Measurements from ENCODE around the gene C4orf36. TPM values are rescaled to one million over a fixed set of nuclear protein-coding genes. Genes with fewer than 3 reads are reported as not detected.
A peak's percentile ranks its signal among the peaks of the same experiment; 100 is the strongest.

Gene C4orf36
- total RNA-seq, 1 donor from 2014 or later = not detected

DNA sequence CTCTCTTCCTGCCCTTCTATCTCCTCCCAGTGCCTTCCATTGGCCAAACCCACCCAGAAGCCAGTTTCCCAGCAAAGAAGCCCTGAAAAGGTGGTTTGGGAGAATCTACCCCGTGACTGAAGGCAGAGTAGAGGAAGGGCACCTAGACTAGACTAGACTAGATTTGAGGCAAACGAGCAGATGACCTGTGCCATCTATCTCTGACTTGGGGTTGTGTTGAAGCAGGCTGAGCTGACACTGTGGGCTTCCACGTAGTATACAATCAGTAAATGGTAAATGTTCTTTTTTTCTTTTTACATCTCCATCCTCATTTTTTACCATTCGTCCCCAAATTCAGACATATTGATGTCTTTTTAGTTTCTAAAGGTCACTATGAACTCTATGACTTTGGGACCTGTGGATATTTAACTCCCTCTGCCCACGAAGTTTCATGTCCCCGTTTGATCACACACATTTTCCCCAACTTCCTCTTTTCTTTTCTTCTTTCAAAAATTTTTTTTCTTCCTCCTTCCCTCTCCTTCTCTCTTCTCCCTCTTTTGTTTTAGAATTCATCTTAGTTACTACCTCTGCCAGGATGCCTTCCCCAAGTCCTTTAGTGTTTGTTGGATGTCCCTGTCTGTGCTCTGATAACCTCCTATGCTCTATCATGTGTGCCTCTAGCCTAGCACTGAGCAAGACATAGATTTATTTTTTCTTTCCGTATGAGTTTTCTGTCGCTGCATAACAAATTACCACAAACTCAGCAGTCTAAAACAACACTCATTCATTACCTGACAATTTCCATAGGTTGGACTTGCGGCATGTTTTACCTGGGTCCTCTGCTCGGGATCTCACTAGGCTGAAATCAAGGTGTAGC lies 36.4 kb upstream of the C4orf36 start:
- Histone ChIP-seq H3K36me3 (peaks cover 0 to 5% of the 10 kb centered on the region in 2 donors), H3K27me3 (no peaks in the 10 kb centered on the region), H3K4me1 (peaks cover 15% of the 10 kb centered on the region), H3K9me3 (no peaks in the 10 kb centered on the region), H3K27ac (peak overlapping the region; percentile 74), H3K4me3 (no peak overlapping the region)
- intact Hi-C loops (cut with DNase I) = loop anchor here (5.0 kb wide), 1 partner anchor 289 kb away; no protein-coding TSS in a partner anchor
- peak in 1 of 2 donors; percentile 79 for DNase-seq (ENCODE audit: extremely low spot score in 2 of 2)
- TF ChIP-seq, protein P1, sequence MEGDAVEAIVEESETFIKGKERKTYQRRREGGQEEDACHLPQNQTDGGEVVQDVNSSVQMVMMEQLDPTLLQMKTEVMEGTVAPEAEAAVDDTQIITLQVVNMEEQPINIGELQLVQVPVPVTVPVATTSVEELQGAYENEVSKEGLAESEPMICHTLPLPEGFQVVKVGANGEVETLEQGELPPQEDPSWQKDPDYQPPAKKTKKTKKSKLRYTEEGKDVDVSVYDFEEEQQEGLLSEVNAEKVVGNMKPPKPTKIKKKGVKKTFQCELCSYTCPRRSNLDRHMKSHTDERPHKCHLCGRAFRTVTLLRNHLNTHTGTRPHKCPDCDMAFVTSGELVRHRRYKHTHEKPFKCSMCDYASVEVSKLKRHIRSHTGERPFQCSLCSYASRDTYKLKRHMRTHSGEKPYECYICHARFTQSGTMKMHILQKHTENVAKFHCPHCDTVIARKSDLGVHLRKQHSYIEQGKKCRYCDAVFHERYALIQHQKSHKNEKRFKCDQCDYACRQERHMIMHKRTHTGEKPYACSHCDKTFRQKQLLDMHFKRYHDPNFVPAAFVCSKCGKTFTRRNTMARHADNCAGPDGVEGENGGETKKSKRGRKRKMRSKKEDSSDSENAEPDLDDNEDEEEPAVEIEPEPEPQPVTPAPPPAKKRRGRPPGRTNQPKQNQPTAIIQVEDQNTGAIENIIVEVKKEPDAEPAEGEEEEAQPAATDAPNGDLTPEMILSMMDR (IDR thresholded peaks at IDR 0.05) = no peak
- no peak for TF ChIP-seq POLR2A (IDR thresholded peaks at IDR 0.05)

DNA sequence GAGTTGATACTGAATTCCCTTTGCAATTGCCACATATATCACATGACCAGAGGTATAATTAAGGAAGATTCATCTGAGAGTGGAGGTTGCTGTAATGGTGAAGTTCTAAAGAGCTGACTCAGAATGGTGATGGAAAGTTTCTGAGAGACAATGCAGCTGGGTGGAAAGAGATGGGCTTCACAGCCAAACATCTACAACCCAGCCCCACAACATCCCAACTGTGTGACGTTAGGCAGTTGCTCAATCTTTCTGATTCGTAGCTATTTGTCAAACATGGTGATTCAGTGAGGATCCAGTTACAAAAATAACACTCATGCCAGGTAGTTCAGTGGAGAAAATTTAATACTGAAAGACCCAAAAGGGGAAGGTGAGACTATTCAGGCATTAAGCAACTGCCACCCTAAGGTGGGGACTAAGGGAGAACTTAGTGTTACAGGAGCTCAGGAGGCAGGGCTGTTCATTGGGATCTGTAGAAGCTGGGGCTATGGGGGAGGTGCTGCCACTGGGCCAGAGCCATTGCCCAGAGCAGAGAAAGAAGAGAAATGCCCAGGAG lies 35.7 kb upstream of the C4orf36 start:
- Histone ChIP-seq H3K4me1 (peaks cover 11% of the 10 kb centered on the region), H3K27ac (peak overlapping the region; percentile 74), H3K36me3 (peaks cover 0 to 5% of the 10 kb centered on the region in 2 donors), H3K9me3 (no peaks in the 10 kb centered on the region), H3K4me3 (no peak overlapping the region), H3K27me3 (no peaks in the 10 kb centered on the region)
- TF ChIP-seq POLR2AphosphoS5 (IDR thresholded peaks at IDR 0.05; ENCODE audit: insufficient read depth in 1 of 2, low read depth in 1 of 2) (peak; percentile 54 to 74), POLR2A (IDR thresholded peaks at IDR 0.05) (no peak)
- peak in 1 of 2 donors; percentile 94 for DNase-seq (ENCODE audit: extremely low spot score in 2 of 2)
- intact Hi-C loops (cut with DNase I) = loop anchor here (5.0 kb wide), 1 partner anchor 289 kb away; no protein-coding TSS in a partner anchor

DNA sequence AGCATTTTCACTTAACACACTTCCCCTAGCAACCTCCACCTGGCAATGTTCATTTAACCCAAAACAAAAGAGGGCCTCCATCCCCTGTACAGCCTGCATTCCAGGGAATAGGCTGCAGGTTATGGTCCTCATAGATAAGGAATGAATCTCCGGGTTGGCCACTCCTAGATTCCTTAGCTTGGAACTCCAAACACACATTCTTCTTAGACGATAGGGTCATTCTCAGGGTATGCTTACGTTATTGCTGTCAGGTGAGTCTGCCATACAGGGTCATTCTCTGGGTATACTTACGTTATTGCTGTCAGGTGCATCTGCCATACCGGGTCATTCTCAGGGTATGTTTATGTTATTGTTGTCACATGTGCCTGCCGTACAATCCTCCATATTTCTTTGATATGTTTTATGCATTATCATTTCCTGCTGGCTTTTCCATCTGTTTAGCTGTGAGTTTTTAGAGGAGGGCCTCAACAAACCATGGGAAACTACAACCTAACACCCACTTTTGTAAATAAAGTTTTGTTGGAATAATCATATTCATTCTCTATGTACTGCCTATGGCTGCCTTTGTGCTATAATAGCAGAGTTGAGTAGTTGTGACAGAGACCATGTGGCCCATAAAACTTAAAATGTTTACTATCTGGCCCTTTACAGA lies 34.3 kb upstream of the C4orf36 start:
- intact Hi-C loops (cut with DNase I) = loop anchor here (5.0 kb wide), 1 partner anchor 291 kb away; no protein-coding TSS in a partner anchor
- Histone ChIP-seq H3K4me3 (no peak overlapping the region), H3K9me3 (no peaks in the 10 kb centered on the region), H3K27ac (peak overlapping the region; percentile 74), H3K36me3 (peaks cover 0 to 5% of the 10 kb centered on the region in 2 donors), H3K27me3 (no peaks in the 10 kb centered on the region), H3K4me1 (peaks cover 11% of the 10 kb centered on the region)
- peak in 1 of 2 donors; percentile 56 for DNase-seq (ENCODE audit: extremely low spot score in 2 of 2)
- TF ChIP-seq, protein P1 (IDR thresholded peaks at IDR 0.05) = no peak
- no peak for TF ChIP-seq POLR2A (IDR thresholded peaks at IDR 0.05)
- TF ChIP-seq POLR2AphosphoS5 (IDR thresholded peaks at IDR 0.05; ENCODE audit: insufficient read depth in 1 of 2, low read depth in 1 of 2) = no peak

DNA sequence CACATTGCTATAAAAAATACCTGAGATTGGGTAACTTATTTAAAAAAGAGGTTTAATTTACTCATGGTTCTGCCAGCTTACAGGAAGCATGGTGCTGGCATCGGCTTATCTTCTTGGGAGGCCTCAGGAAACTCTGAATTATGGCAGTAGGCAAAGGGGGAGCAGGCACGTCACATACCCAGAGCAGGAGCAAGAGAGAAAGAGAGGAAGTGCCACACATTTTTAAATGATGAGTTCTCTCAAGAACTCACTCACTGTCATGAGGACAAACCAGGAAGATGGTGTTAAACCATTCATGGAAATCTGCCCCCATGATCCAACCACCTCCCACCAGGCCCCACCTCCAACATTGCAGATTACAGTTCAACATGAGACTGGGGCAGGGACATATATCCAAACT lies 32.6 kb upstream of the C4orf36 start:
- Histone ChIP-seq H3K4me3 (no peak overlapping the region), H3K4me1 (peaks cover 13% of the 10 kb centered on the region), H3K27me3 (no peaks in the 10 kb centered on the region), H3K27ac (no peak overlapping the region), H3K9me3 (no peaks in the 10 kb centered on the region), H3K36me3 (no peaks in the 10 kb centered on the region)
- peak in 1 of 2 donors; percentile 56 for DNase-seq (ENCODE audit: extremely low spot score in 2 of 2)
- no peak for TF ChIP-seq POLR2A (IDR thresholded peaks at IDR 0.05)
- TF ChIP-seq, protein P1 (IDR thresholded peaks at IDR 0.05) = no peak
- TF ChIP-seq POLR2AphosphoS5 (IDR thresholded peaks at IDR 0.05; ENCODE audit: insufficient read depth in 1 of 2, low read depth in 1 of 2) = no peak
- intact Hi-C loops (cut with DNase I) = loop anchor here (5.0 kb wide), 2 partner anchors 167 to 292 kb away; no protein-coding TSS in a partner anchor

DNA sequence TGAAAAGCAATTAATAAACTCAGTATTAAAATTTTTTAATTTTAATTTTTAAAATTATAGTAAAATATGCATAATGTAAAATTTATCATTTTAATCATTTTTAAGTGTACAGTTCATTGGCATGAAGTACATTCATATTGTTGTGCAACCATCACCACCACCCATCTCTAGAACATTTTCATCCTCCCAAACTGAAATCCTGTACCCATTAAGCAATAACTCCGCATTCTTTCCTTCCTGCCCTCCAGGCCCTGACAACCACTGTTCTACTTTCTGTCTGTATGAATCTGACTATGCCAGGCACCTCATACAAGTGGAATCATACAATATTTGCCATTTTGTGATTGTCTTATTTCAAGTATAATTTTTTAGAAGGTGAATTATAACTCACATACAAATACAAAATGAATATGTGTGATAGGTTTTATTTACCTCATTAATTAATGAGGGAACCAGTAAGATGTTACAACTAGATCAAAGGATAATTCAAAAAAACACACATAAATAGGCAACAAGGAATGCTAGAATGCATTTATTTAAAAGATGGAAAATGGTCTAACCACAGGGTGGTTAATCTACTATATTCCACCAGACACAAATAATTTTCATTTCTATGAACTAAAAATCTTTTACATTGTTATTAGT lies 29.5 kb upstream of the C4orf36 start:
- no peaks in the 10 kb centered on the region for H3K27me3 ChIP-seq
- no peak overlapping the region for H3K27ac ChIP-seq
- peaks cover 5% of the 10 kb centered on the region for H3K4me1 ChIP-seq
- no peaks in the 10 kb centered on the region for H3K9me3 ChIP-seq
- intact Hi-C loops (cut with DNase I) = loop anchor here (5.0 kb wide), 1 partner anchor 171 kb away; no protein-coding TSS in a partner anchor
- no peak overlapping the region for H3K4me3 ChIP-seq
- H3K36me3 ChIP-seq = no peaks in the 10 kb centered on the region
- TF ChIP-seq POLR2A (IDR thresholded peaks at IDR 0.05) (no peak), POLR2AphosphoS5 (IDR thresholded peaks at IDR 0.05; ENCODE audit: insufficient read depth in 1 of 2, low read depth in 1 of 2) (no peak)
- TF ChIP-seq, protein P1 (IDR thresholded peaks at IDR 0.05) = no peak
- DNase-seq (ENCODE audit: extremely low spot score in 2 of 2) = no peak

Data from vagina (tissue), 2 donors.